H1 (cell line): ENCODE measurements around the gene RHCG. TPM values are rescaled to one million over a fixed set of nuclear protein-coding genes. Genes with fewer than 3 reads are reported as not detected.

ENCODE experiments used
- CTCF ChIA-PET: fragments of 300-600 bp; sonication (Branson Sonifier 250); formaldehyde crosslinking; loops from one replicate; lab custom pipeline; 2021; ENCODE audit not compliant: partially characterized antibody; lab: Charles Lee
- POLR2A ChIA-PET: fragments of 300-600 bp; sonication (Branson Sonifier 250); formaldehyde crosslinking; loops from one replicate; lab custom pipeline; 2021; ENCODE audit warnings: inconsistent platforms; ENCODE audit not compliant: partially characterized antibody; lab: Charles Lee
- DNase-seq, 2 experiments: peaks; one replicate each; pipeline versions ENCODE4 v3.0.0 to v3.0.0-alpha.2; 2010 to 2022; ENCODE audit warnings: low spot score in 2 of 2, low read depth in 1 of 2, mixed read lengths in 1 of 2
- FAIRE-seq: peaks from 2 replicates; lab custom pipeline; 2011; peaks lifted over from hg19 to GRCh38; lab: Jason Lieb, UNC
- H2AFZ ChIP-seq: 2 replicates; pipeline ENCODE4 v1.8.1; 2012; ENCODE audit warnings: low read length, inconsistent platforms
- H2AK5ac ChIP-seq: 2 replicates; pipeline ENCODE4 v1.6.1; 2013; ENCODE audit warnings: low read depth, low read length
- H2BK120ac ChIP-seq: replicated peaks from 2 replicates; pipeline ENCODE3; 2013; ENCODE audit warnings: low read depth, low read length, inconsistent platforms
- H2BK12ac ChIP-seq: 2 replicates; pipeline ENCODE4 v1.6.1; 2013; ENCODE audit warnings: low read depth, low read length
- H2BK15ac ChIP-seq: 2 replicates; pipeline ENCODE4 v1.6.1; 2013; ENCODE audit warnings: low read length
- H2BK20ac ChIP-seq: 2 replicates; pipeline ENCODE4 v1.6.1; 2013; ENCODE audit warnings: low read length
- H2BK5ac ChIP-seq: 2 replicates; pipeline ENCODE4 v1.6.1; 2013; ENCODE audit warnings: low read depth, low read length
- H3K14ac ChIP-seq: 2 replicates; pipeline ENCODE4 v1.6.1; 2013; ENCODE audit warnings: inconsistent platforms; ENCODE audit not compliant: insufficient read length
- H3K18ac ChIP-seq: 2 replicates; pipeline ENCODE4 v1.6.1; 2013; ENCODE audit warnings: low read length; ENCODE audit errors: extremely low read depth
- H3K23ac ChIP-seq: 2 replicates; pipeline ENCODE4 v1.6.1; 2013; ENCODE audit warnings: inconsistent platforms; ENCODE audit not compliant: insufficient read length
- H3K23me2 ChIP-seq: 2 replicates; pipeline ENCODE4 v1.6.1; 2013; ENCODE audit warnings: low read depth, low read length
- H3K27ac ChIP-seq: 2 replicates; pipeline ENCODE4 v1.6.1; 2011; ENCODE audit warnings: low read depth, low read length, inconsistent platforms
- H3K27me3 ChIP-seq, 4 experiments: replicated peaks in 1 of 4; 1 replicate in 1 of 4; 2 replicates in 3 of 4; pipeline versions ENCODE4 v1.6.1 to v1.8.1; 2011 to 2013; ENCODE audit warnings: low read length in 3 of 4, mild to moderate bottlenecking in 3 of 4, inconsistent platforms in 2 of 4, mixed read lengths in 2 of 4, moderate library complexity in 1 of 4; ENCODE audit not compliant: control insufficient read depth in 3 of 4, insufficient read depth in 3 of 4; ENCODE audit errors: extremely low read depth in 1 of 4
- H3K36me3 ChIP-seq, 4 experiments: 2 replicates each; pipeline versions ENCODE4 v1.6.1 to v1.8.1; 2011 to 2013; ENCODE audit warnings: mild to moderate bottlenecking in 4 of 4, low read length in 3 of 4, moderate library complexity in 2 of 4, control low read depth in 1 of 4, inconsistent platforms in 1 of 4; ENCODE audit not compliant: insufficient read depth in 4 of 4, control insufficient read depth in 2 of 4
- H3K4ac ChIP-seq: replicated peaks from 2 replicates; pipeline ENCODE3; 2013; ENCODE audit warnings: low read length, low read depth, mixed read lengths, inconsistent platforms; ENCODE audit not compliant: insufficient read length
- H3K4me1 ChIP-seq, 4 experiments: replicated peaks in 1 of 4; 1 replicate in 1 of 4; 2 replicates in 3 of 4; pipeline versions ENCODE4 v1.6.1 to v1.8.1; 2011 to 2013; ENCODE audit warnings: low read length in 3 of 4, inconsistent platforms in 2 of 4, mixed read lengths in 1 of 4; ENCODE audit not compliant: insufficient read depth in 4 of 4, control insufficient read depth in 3 of 4
- H3K4me2 ChIP-seq, 2 experiments: 2 replicates each; pipeline versions ENCODE4 v1.6.1 to v1.8.1; 2011 to 2013; ENCODE audit warnings: low read depth in 2 of 2, low read length in 2 of 2, control low read depth in 1 of 2, inconsistent platforms in 1 of 2, mild to moderate bottlenecking in 1 of 2; ENCODE audit not compliant: insufficient read depth in 1 of 2
- H3K4me3 ChIP-seq, 4 experiments: fragments of 200-600, 300-600 bp in 1 of 4; sonication (generic), shearing (Covaris generic), sonication (Bioruptor Twin) in 1 of 4; 2 replicates each; pipeline versions ENCODE4 v1.5.1 to v1.8.1; 2011 to 2016; ENCODE audit warnings: low read length in 4 of 4, low read depth in 3 of 4, control low read depth in 2 of 4, inconsistent platforms in 2 of 4, mild to moderate bottlenecking in 2 of 4, mixed read lengths in 1 of 4, moderate library complexity in 1 of 4; ENCODE audit not compliant: insufficient read depth in 2 of 4; ENCODE audit errors: extremely low read depth in 1 of 4
- H3K56ac ChIP-seq: replicated peaks from 2 replicates; pipeline ENCODE3; 2013; ENCODE audit warnings: low read depth, mild to moderate bottlenecking, mixed read lengths, low read length, inconsistent platforms; ENCODE audit not compliant: insufficient read length
- H3K79me1 ChIP-seq: 2 replicates; pipeline ENCODE4 v1.6.1; 2013; ENCODE audit warnings: low read depth, low read length, control low read depth
- H3K79me2 ChIP-seq, 2 experiments: 2 replicates each; pipeline versions ENCODE4 v1.6.1 to v1.8.1; 2012 to 2013; ENCODE audit warnings: low read length in 2 of 2, mild to moderate bottlenecking in 2 of 2, inconsistent platforms in 1 of 2; ENCODE audit not compliant: insufficient read depth in 2 of 2, control insufficient read depth in 1 of 2
- H3K9ac ChIP-seq, 4 experiments: replicated peaks in 1 of 4; 1 replicate in 1 of 4; 2 replicates in 3 of 4; pipeline versions ENCODE4 v1.6.1 to v1.8.1; 2011 to 2013; ENCODE audit warnings: low read depth in 3 of 4, low read length in 3 of 4, control low read depth in 2 of 4, mild to moderate bottlenecking in 2 of 4, moderate library complexity in 2 of 4, inconsistent platforms in 1 of 4; ENCODE audit errors: extremely low read depth in 1 of 4
- H3K9me3 ChIP-seq, 2 experiments: 2 replicates each; pipeline versions ENCODE4 v1.6.1 to v1.8.1; 2012 to 2013; ENCODE audit warnings: mild to moderate bottlenecking in 2 of 2, moderate library complexity in 2 of 2, control low read depth in 1 of 2, inconsistent platforms in 1 of 2, low read depth in 1 of 2, low read length in 1 of 2, mixed read lengths in 1 of 2; ENCODE audit not compliant: insufficient read depth in 2 of 2
- H4K20me1 ChIP-seq, 2 experiments: replicated peaks in 1 of 2; 2 replicates each; pipeline versions ENCODE3 to v1.8.1; 2011 to 2013; ENCODE audit warnings: inconsistent platforms in 2 of 2, low read length in 2 of 2, mild to moderate bottlenecking in 1 of 2; ENCODE audit not compliant: insufficient read depth in 2 of 2, control insufficient read depth in 1 of 2
- H4K5ac ChIP-seq: 2 replicates; pipeline ENCODE4 v1.6.1; 2013; ENCODE audit warnings: low read length, low read depth, mixed read lengths, inconsistent platforms; ENCODE audit not compliant: insufficient read length
- H4K8ac ChIP-seq: 2 replicates; pipeline ENCODE4 v1.8.0; 2013; ENCODE audit warnings: mild to moderate bottlenecking, moderate library complexity, low read length, inconsistent platforms; ENCODE audit not compliant: insufficient read depth; ENCODE audit errors: extremely low read depth
- H4K91ac ChIP-seq: replicated peaks from 2 replicates; pipeline ENCODE3; 2013; ENCODE audit warnings: low read length, mixed read lengths, inconsistent platforms; ENCODE audit not compliant: insufficient read length
- CTBP2 ChIP-seq: IDR thresholded peaks from 2 replicates; pipeline ENCODE4 v1.7.0; 2011; ENCODE audit warnings: borderline replicate concordance, mild to moderate bottlenecking, moderate library complexity, mixed read lengths, low read length; ENCODE audit not compliant: insufficient read depth, insufficient read length
- EGR1 ChIP-seq: IDR thresholded peaks from 2 replicates; pipeline ENCODE4 v1.6.1; 2011; ENCODE audit warnings: low read depth, low read length, borderline replicate concordance
- FOSL1 ChIP-seq: IDR thresholded peaks from 2 replicates; pipeline ENCODE4 v1.6.1; 2011; ENCODE audit warnings: mild to moderate bottlenecking, low read depth, low read length, moderate library complexity; ENCODE audit not compliant: insufficient read depth
- JUN ChIP-seq: IDR thresholded peaks from 2 replicates; pipeline ENCODE4 v1.6.1; 2011; ENCODE audit warnings: low read depth, mild to moderate bottlenecking, improper control_type of control experiment, low read length
- KDM4A ChIP-seq: IDR thresholded peaks from one replicate; pipeline ENCODE4 v1.7.1; 2012; ENCODE audit warnings: low read depth, mild to moderate bottlenecking, moderate library complexity, low read length, inconsistent platforms; ENCODE audit not compliant: severe bottlenecking
- NANOG ChIP-seq: IDR thresholded peaks from 2 replicates; pipeline ENCODE4 v1.6.1; 2011; ENCODE audit warnings: low read length, low read depth, mild to moderate bottlenecking, inconsistent platforms; ENCODE audit not compliant: insufficient read depth, poor library complexity, severe bottlenecking
- RNF2 ChIP-seq: fragments of 200-900, 300-1000 bp; sonication (generic); IDR thresholded peaks from 2 replicates; pipeline ENCODE4 v1.7.1; 2016; ENCODE audit warnings: borderline replicate concordance, low read depth, mild to moderate bottlenecking, antibody characterized with exemption, low read length; ENCODE audit not compliant: poor library complexity, severe bottlenecking; ENCODE audit errors: missing control alignments
- SIX5 ChIP-seq: IDR thresholded peaks from 2 replicates; pipeline ENCODE4 v1.6.1; 2011; ENCODE audit warnings: mild to moderate bottlenecking, low read depth, low read length
- SRF ChIP-seq: IDR thresholded peaks from 2 replicates; pipeline ENCODE4 v1.6.1; 2011; ENCODE audit warnings: mild to moderate bottlenecking, low read depth, low read length, moderate library complexity
- TAF1 ChIP-seq: IDR thresholded peaks from 2 replicates; pipeline ENCODE4 v1.6.1; 2011; ENCODE audit warnings: mild to moderate bottlenecking, low read depth, low read length
- WGBS, 2 experiments: shearing (Covaris generic) in 1 of 2; methylation state at CpG; one replicate each; pipeline versions ENCODE4 v1.1.6 to v1.1.7; 2013 to 2015; ENCODE audit warnings: low lambda C conversion rate in 2 of 2, mixed read lengths in 2 of 2, inconsistent platforms in 1 of 2, low coverage in 1 of 2, missing lambda C conversion rate in 1 of 2; ENCODE audit not compliant: insufficient replicate concordance in 2 of 2, insufficient coverage in 1 of 2, insufficient read length in 1 of 2; ENCODE audit errors: extremely low coverage in 1 of 2, missing lambda C conversion rate in 1 of 2; 5-methylcytosine and 5-hydroxymethylcytosine counted together
- polyA plus RNA-seq, 7 experiments: library from polyadenylated mRNA; depleted of rRNA in 3 of 7; stranded (reverse) in 5 of 7; unstranded in 2 of 7; fragments of >200 nt in 5 of 7; fragments of 200-250 nt in 2 of 7; gene quantifications; 1 replicate in 5 of 7; 2 replicates in 1 of 7; 4 replicates in 1 of 7; pipeline versions ENCODE4 v1.2.1 to v1.2.3, GENCODE V29; 2011 to 2013; ENCODE audit warnings: missing spikeins in 2 of 7, mixed read lengths in 2 of 7
- total RNA-seq: library from RNA; stranded (reverse); fragmentation: NEBNext Ultra II Directional; extraction: Animal tissue kit (Norgen Biotek cat#: 25700); gene quantifications from 2 replicates; pipeline ENCODE4 v1.2.1, GENCODE V29; 2021
- TF ChIP-seq, protein P1 (sequence below), 3 experiments: IDR thresholded peaks; 1 replicate in 2 of 3; 2 replicates in 1 of 3; pipeline versions ENCODE4 v1.5.1 to v1.6.1; 2011; ENCODE audit warnings: low read length in 3 of 3, mild to moderate bottlenecking in 3 of 3, inconsistent platforms in 2 of 3, low read depth in 1 of 3, moderate library complexity in 1 of 3; ENCODE audit not compliant: insufficient read depth in 1 of 3; ENCODE audit errors: control extremely low read depth in 1 of 3

The RHCG gene
- total and polyA plus RNA-seq, 2 of the 8 experiments (the other 6 are each of a cell fraction or from before 2014, with no cell fraction given): 0.68 TPM; not detected in 1

GRCh38 chr15:89501646-89502045 is 5.3 kb upstream of the RHCG start:
- H3K79me2 ChIP-seq: no peaks in the 10 kb centered on the region
- peaks cover 0 to 2% (median 1%) of the 10 kb centered on the region in 4 experiments; a peak in 5 of 7 replicates for H3K4me1 ChIP-seq
- H4K5ac ChIP-seq: no peak overlapping the region
- no peak overlapping the region for H2BK12ac ChIP-seq
- H4K20me1 ChIP-seq: no peaks in the 10 kb centered on the region
- H3K79me1 ChIP-seq: no peaks in the 10 kb centered on the region
- no peak overlapping the region for H2BK15ac ChIP-seq
- H3K14ac ChIP-seq: no peak overlapping the region
- peaks cover 1% of the 10 kb centered on the region; the same call in 1 of the 2 replicates for H3K23me2 ChIP-seq
- H4K8ac ChIP-seq: no peak overlapping the region
- no peak overlapping the region for H3K4me2 ChIP-seq
- H3K56ac ChIP-seq: no peak overlapping the region
- ChIA-PET POLR2A (no interaction called here), CTCF (interaction anchor here (0.6 to 5.5 kb wide), 13 partner anchors 9 to 155 kb away, joined by 3 to 35 read pairs (median 4); no protein-coding TSS in a partner anchor)
- H3K18ac ChIP-seq: no peak overlapping the region
- no peak overlapping the region for H3K4ac ChIP-seq
- no peak overlapping the region for H3K4me3 ChIP-seq
- no peak overlapping the region for H2BK120ac ChIP-seq
- H2BK20ac ChIP-seq: no peak overlapping the region
- 94% methylated on average over 5 of the region's 5 CpGs; no CpG with 5 or more reads in 1 of the 2 experiments for WGBS, 2 experiments
- no peak overlapping the region for H2AFZ ChIP-seq
- H3K9me3 ChIP-seq: no peaks in the 10 kb centered on the region
- no peak overlapping the region for H4K91ac ChIP-seq
- H3K27ac ChIP-seq: no peak overlapping the region
- H3K36me3 ChIP-seq: no peaks in the 10 kb centered on the region
- no peak overlapping the region for H3K23ac ChIP-seq
- no peak overlapping the region for H2AK5ac ChIP-seq
- no peak for FAIRE-seq
- H3K9ac ChIP-seq: no peak overlapping the region
- no peak overlapping the region for H2BK5ac ChIP-seq
- no peak for DNase-seq
- H3K27me3 ChIP-seq: peaks cover 0 to 9% (median 5%) of the 10 kb centered on the region in 4 experiments; a peak in 6 of 7 replicates
- TF ChIP-seq CTBP2 (no peak), SIX5 (no peak), RNF2 (no peak), TAF1 (no peak), FOSL1 (no peak), JUN (no peak), EGR1 (no peak), SRF (no peak), KDM4A (no peak), NANOG (no peak)
- TF ChIP-seq, protein P1, sequence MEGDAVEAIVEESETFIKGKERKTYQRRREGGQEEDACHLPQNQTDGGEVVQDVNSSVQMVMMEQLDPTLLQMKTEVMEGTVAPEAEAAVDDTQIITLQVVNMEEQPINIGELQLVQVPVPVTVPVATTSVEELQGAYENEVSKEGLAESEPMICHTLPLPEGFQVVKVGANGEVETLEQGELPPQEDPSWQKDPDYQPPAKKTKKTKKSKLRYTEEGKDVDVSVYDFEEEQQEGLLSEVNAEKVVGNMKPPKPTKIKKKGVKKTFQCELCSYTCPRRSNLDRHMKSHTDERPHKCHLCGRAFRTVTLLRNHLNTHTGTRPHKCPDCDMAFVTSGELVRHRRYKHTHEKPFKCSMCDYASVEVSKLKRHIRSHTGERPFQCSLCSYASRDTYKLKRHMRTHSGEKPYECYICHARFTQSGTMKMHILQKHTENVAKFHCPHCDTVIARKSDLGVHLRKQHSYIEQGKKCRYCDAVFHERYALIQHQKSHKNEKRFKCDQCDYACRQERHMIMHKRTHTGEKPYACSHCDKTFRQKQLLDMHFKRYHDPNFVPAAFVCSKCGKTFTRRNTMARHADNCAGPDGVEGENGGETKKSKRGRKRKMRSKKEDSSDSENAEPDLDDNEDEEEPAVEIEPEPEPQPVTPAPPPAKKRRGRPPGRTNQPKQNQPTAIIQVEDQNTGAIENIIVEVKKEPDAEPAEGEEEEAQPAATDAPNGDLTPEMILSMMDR (IDR thresholded peaks at IDR 0.05; ENCODE audit: control extremely low read depth in 1 of 3, insufficient read depth in 1 of 3, low read depth in 1 of 3, low read length in 3 of 3): no peak
